Vagina (tissue), 2 donors: Measurements from ENCODE around the gene DOCK8. TPM values are rescaled to one million over a fixed set of nuclear protein-coding genes. Genes with fewer than 3 reads are reported as not detected.

ENCODE experiments used
- DNase-seq, 2 donors: peaks; one replicate each; pipeline ENCODE4 v3.0.0-alpha.2; 2017; ENCODE audit errors: extremely low spot score in 2 of 2
- H3K27ac ChIP-seq: fragments of 200-600 bp; sonication (generic); one replicate; pipeline ENCODE4 v1.5.1; 2019
- H3K27me3 ChIP-seq: fragments of 200-600 bp; sonication (generic); one replicate; pipeline ENCODE4 v1.5.1; 2019
- H3K36me3 ChIP-seq, 2 donors: fragments of 200-600 bp; sonication (generic); one replicate each; pipeline ENCODE4 v1.5.1; 2017 to 2019
- H3K4me1 ChIP-seq: fragments of 200-600 bp; sonication (generic); one replicate; pipeline ENCODE4 v1.5.1; 2019
- H3K4me3 ChIP-seq, 2 donors: fragments of 200-600 bp; sonication (generic); 1 replicate in 1 of 2; 2 replicates in 1 of 2; pipeline ENCODE4 v1.5.1; 2016 to 2019
- H3K9me3 ChIP-seq: fragments of 200-600 bp; sonication (generic); one replicate; pipeline ENCODE4 v1.5.1; 2019
- POLR2A ChIP-seq, 2 donors: fragments of 450-650 bp; IDR thresholded peaks; one replicate each; pipeline ENCODE4 v1.6.1; 2017; ENCODE audit warnings: antibody characterized with exemption in 2 of 2, mild to moderate bottlenecking in 2 of 2, moderate library complexity in 2 of 2
- POLR2AphosphoS5 ChIP-seq, 2 donors: sonication (generic); formaldehyde crosslinking; IDR thresholded peaks; one replicate each; pipeline ENCODE4 v1.9.0; 2017; ENCODE audit warnings: antibody characterized with exemption in 2 of 2, mild to moderate bottlenecking in 2 of 2, low read depth in 1 of 2; ENCODE audit not compliant: insufficient read depth in 1 of 2
- intact Hi-C: fragments of 100-400 bp; cut with DNase I; formaldehyde crosslinking; loops from one replicate; pipeline ENCODE4 v1.15.1; 2023
- total RNA-seq: library from RNA; depleted of rRNA; stranded (reverse); fragments of >200 nt; gene quantifications from one replicate; pipeline ENCODE4 v1.2.3, GENCODE V29; 2016
- TF ChIP-seq, protein P1 (sequence below), 3 experiments: fragments of 450-650 bp in 2 of 3; fragments of 200-600 bp in 1 of 3; sonication (generic) in 1 of 3; IDR thresholded peaks; one replicate each; pipeline ENCODE4 v1.5.1; 2017 to 2019; ENCODE audit warnings: antibody characterized with exemption in 3 of 3, mild to moderate bottlenecking in 2 of 3, moderate library complexity in 2 of 3

Gene DOCK8
- total RNA-seq, 1 donor from 2014 or later = 18.4 TPM

DNA sequence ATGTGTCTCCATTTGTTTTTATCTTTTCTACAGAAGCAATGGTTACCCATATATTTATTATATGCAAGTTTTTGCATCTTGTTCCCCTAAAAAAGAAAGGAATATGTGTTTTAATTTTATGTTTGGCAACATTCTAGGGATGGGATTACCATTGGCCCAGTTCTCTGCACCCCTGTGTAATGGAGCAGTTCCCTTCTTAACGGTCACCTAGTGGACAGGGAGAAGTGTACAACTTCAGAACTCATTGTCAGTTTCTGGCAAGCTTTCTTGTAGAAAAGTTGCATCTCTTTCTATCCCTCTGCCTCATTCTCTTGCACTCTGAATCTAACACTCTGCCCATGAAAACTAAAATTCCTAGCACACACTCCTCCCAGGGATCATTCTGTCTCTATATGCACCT is 78.2 kb downstream of the DOCK8 start:
- H3K27me3 ChIP-seq = no peaks in the 10 kb centered on the region
- H3K4me3 ChIP-seq = no peak overlapping the region
- TF ChIP-seq POLR2AphosphoS5 (IDR thresholded peaks at IDR 0.05; ENCODE audit: insufficient read depth in 1 of 2, low read depth in 1 of 2) (no peak), POLR2A (IDR thresholded peaks at IDR 0.05) (no peak)
- TF ChIP-seq, protein P1, sequence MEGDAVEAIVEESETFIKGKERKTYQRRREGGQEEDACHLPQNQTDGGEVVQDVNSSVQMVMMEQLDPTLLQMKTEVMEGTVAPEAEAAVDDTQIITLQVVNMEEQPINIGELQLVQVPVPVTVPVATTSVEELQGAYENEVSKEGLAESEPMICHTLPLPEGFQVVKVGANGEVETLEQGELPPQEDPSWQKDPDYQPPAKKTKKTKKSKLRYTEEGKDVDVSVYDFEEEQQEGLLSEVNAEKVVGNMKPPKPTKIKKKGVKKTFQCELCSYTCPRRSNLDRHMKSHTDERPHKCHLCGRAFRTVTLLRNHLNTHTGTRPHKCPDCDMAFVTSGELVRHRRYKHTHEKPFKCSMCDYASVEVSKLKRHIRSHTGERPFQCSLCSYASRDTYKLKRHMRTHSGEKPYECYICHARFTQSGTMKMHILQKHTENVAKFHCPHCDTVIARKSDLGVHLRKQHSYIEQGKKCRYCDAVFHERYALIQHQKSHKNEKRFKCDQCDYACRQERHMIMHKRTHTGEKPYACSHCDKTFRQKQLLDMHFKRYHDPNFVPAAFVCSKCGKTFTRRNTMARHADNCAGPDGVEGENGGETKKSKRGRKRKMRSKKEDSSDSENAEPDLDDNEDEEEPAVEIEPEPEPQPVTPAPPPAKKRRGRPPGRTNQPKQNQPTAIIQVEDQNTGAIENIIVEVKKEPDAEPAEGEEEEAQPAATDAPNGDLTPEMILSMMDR (IDR thresholded peaks at IDR 0.05) = no peak
- H3K27ac ChIP-seq = no peak overlapping the region
- H3K9me3 ChIP-seq = no peaks in the 10 kb centered on the region
- H3K36me3 ChIP-seq = no peaks in the 10 kb centered on the region
- intact Hi-C loops = no loop called here
- no peak for DNase-seq
- H3K4me1 ChIP-seq = peaks cover 7% of the 10 kb centered on the region

DNA sequence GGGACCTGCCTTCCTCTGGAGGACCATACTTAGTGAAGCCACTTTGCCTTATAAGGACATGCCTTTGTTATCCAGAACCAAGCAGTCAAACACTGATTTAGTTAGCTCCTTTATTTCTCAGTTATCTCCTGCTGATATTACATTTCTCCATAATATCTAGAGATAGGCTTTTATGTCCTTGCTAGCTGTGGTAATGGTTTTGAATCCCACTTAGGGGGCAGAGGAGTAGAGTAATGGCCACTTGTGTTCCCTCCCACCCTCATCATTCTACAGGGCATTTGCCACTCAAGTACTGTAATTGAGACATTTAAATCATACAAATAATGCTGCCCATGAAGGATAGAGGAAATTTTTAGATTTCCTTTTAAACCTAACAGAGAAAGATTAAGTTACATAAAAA is 80.9 kb downstream of the DOCK8 start:
- intact Hi-C loops = no loop called here
- Histone ChIP-seq H3K27me3 (no peaks in the 10 kb centered on the region), H3K36me3 (no peaks in the 10 kb centered on the region), H3K4me1 (peaks cover 7% of the 10 kb centered on the region), H3K9me3 (no peaks in the 10 kb centered on the region), H3K27ac (no peak overlapping the region), H3K4me3 (no peak overlapping the region)
- no peak for TF ChIP-seq POLR2A (IDR thresholded peaks at IDR 0.05)
- no peak for TF ChIP-seq POLR2AphosphoS5 (IDR thresholded peaks at IDR 0.05; ENCODE audit: insufficient read depth in 1 of 2, low read depth in 1 of 2)
- TF ChIP-seq, protein P1 (IDR thresholded peaks at IDR 0.05) = no peak
- DNase-seq = no peak

DNA sequence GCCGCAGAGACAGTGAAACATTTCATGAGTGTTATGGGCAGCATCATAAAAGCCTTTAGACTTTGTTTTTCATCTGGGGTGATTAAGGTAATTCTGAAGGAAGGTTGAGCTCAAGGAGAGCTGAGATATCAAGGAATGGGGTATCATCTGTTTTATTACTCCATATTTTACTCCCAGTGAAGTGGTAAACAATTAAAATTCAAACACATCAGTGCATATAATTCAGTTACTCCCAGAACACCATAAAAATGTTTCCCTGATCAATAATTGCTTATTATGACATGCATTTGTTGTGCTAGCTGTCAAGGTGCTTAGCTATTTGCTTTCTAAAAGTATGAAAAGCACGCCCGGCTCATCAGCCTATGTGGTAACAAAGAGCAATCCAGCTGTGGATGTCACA is 81.7 kb downstream of the DOCK8 start:
- Histone ChIP-seq H3K4me3 (no peak overlapping the region), H3K9me3 (no peaks in the 10 kb centered on the region), H3K27me3 (no peaks in the 10 kb centered on the region), H3K27ac (no peak overlapping the region), H3K4me1 (peaks cover 7% of the 10 kb centered on the region), H3K36me3 (no peaks in the 10 kb centered on the region)
- TF ChIP-seq POLR2A (IDR thresholded peaks at IDR 0.05) (no peak), POLR2AphosphoS5 (IDR thresholded peaks at IDR 0.05; ENCODE audit: insufficient read depth in 1 of 2, low read depth in 1 of 2) (no peak)
- TF ChIP-seq, protein P1 (IDR thresholded peaks at IDR 0.05) = no peak
- intact Hi-C loops = no loop called here
- no peak for DNase-seq

DNA sequence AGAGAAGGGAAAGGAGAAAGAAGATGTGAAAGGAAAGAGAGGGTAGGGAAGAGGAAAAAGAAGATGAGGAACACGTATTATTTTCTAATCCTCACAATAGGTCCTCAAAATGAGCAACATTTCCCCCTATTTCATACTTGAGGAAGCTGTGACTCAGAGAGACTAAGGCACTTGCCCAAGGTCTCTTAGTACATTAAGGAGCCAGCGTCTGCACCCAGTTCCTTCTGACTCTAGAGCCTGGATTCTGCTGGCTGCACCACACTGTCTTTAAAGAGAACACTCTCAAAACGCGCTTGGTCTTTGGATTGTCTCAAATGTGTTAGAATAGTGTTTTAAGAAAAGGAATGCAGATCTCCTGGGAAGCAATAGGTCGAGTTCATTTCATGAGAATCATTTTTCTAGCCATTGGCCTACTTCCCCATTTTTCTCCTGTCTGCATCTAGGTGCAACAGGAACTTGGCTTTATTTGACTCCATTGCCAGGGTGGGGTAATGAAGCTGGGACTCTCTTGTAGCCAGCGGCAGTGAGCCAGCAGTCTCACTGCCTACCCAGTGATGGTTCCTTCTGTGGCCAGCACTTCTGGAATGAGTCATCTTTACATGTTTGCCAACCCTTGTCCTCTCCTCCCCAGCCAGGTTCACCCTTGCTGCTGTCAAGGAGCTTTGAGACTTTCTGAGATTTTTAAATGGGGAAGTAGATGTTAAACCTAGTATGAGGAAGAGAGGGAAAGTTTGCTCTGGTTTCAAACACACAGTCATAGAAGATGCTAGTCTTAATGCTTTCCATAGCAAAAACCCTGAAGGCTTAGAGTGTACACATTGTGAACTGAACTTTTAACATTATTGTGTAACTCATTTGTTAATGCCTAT is 82.7 kb downstream of the DOCK8 start:
- H3K27ac ChIP-seq = no peak overlapping the region

More for the DNA sequence above, 82.7 kb downstream of the DOCK8 start:
- no peak for DNase-seq
- no peak overlapping the region for H3K4me3 ChIP-seq
- no peaks in the 10 kb centered on the region for H3K27me3 ChIP-seq
- peaks cover 7% of the 10 kb centered on the region for H3K4me1 ChIP-seq
- no peaks in the 10 kb centered on the region for H3K36me3 ChIP-seq
- no peaks in the 10 kb centered on the region for H3K9me3 ChIP-seq
- no peak for TF ChIP-seq POLR2AphosphoS5 (IDR thresholded peaks at IDR 0.05; ENCODE audit: insufficient read depth in 1 of 2, low read depth in 1 of 2)
- TF ChIP-seq, protein P1 (IDR thresholded peaks at IDR 0.05) = no peak
- no peak for TF ChIP-seq POLR2A (IDR thresholded peaks at IDR 0.05)
- intact Hi-C loops = no loop called here
